SKM-1 (cell line): ENCODE measurements around the gene RBM6.
"Not testable (repeated sequence)": the region's sequence is repeated elsewhere in the genome, so short reads cannot be mapped to it uniquely, and the experiment has no call there.

Experiments used
- DNase-seq: peaks from one replicate; lab custom pipeline; 2025; ENCODE audit not compliant: unreplicated experiment; lab: John Stamatoyannopoulos, UW

RBM6 gene

DNA sequence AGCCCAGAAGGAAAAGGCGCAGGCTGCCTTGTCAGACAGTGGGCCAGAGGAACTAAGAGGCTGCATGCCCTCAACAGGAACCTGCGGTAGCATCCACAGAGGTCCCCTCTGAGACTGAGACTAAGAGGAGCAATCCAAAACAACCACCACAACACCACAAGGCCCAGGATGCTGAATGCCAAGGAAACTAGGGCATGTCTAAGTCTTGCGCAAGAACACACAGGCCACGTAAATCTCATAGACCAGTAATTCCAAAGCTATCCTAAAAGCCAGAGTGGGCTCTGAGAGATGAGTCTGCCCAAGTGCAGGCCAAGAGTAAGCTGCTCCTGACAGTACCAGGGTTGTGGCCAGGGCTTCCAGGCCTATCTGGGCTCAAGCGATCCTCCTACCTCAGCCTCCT is 23.3 kb upstream of the RBM6 start:
- DNase-seq = no peak

DNA sequence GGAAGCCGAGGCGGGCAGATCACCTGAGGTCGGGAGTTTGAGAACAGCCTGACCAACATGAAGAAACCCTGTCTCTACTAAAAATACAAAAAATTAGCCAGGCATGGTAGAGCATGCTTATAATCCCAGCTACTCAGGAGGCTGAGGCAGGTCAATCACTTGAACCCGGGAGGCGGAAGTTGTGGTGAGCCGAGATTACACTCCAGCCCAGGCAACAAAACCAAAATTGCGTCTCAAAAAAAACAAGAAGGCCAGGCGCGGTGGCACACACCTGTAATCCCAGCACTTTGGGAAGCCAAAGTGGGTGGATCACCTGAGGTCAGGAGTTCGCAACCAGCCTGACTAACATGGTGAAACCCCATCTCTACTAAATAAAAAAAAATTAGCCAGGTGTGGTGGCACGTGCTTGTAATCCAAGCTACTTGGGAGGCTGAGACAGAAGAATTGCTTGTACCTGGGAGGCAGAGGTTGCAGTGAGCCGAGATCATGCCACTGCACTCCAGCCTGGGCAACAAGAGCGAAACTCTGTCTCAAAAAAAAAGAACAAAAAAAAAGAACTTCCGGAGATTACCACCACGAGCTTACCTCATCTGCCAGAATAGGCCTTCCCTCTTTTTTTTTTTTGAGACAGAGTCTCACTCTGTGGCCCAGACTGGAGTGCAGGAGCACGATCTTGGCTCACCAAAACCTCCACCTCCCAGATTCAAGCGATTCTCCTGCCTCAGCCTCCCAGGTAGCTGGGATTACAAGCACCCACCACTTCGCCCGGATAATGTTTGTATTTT is 22.0 kb upstream of the RBM6 start:
- DNase-seq = not testable (repeated sequence)

DNA sequence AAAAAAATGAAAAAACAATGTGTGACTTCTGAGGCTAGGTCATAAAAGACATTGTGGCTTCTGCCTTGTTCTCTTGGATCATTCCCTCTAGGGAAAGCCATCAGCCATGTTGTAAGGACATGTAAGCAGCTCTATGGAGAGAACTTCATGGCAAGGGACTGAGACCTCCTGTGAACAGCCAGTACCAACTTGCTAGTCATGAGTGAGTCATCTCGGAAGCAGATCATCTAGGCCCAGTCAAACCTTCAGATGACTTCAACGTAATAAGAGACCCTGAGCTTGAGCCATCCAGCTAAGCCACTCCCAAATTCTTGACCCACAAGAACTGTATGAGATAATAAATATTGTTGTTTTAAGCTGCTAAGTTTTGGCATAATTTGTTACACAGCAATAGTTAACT is 15.3 kb upstream of the RBM6 start:
- DNase-seq = no peak

DNA sequence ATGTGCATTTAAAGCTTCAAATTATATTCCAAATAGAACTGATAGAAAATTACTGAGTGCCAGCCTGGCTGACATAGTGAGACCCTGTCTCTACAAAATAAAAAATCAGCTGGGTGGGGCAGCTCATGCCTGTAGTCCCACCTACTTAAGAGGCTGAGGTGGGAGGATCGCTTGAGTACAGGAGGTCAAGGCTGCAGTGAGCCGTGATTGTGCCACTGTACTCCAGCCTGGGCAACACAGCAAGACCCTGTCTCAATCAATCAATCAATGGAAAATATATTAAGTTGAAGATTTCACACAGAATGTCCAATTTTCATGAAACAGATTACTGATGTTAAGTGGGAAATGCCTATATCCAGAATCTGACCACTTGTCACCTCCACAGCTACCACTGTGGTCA is 14.5 kb upstream of the RBM6 start:
- no peak for DNase-seq

DNA sequence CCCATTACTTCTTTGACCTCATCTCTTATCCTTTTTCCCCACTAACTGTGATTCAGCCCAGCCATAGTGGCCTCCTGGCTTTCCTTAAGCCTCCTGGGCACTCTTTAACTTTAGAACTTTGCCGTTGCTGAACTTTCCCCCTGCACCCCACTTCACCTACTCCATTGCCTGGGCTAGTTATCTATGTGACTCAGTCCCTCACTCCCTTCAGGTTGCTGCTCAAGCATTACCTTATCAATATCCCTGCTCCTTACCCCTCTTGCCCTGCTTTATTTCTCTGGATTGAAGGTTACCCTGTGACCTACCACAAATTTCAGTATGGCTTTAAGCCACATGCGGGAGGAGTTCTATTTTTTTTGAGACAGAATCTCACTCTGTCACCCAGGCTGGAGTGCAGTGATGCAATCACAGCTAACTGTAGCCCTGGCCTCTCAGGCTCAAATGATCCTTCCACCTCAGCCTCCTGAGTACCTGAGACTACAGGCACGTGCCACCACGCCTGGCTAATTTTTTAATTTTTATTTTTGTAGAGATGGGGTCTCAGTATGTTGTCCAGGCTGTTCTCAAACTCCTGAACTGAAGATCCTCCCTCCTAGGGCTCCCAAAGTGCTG is 13.7 kb upstream of the RBM6 start:
- DNase-seq = no peak

DNA sequence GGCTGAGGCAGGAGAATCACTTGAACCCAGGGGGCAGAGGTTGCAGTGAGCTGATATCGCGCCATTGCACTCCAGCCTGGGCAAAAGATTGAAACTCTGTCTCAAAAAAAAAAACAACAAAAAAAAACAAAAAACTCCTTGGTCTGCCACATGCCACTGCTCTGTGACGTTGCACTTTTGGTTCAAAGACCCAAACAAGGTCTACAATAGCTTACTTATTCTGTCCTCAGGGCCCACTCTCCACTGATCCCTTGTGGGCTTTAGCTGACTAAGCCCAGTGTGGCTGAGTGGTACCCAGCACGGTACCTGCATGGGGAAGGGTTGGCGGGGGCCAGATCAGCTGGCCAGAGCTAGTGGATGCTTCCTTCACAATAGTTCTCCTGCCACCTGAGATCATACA is 12.2 kb upstream of the RBM6 start:
- DNase-seq = no peak

DNA sequence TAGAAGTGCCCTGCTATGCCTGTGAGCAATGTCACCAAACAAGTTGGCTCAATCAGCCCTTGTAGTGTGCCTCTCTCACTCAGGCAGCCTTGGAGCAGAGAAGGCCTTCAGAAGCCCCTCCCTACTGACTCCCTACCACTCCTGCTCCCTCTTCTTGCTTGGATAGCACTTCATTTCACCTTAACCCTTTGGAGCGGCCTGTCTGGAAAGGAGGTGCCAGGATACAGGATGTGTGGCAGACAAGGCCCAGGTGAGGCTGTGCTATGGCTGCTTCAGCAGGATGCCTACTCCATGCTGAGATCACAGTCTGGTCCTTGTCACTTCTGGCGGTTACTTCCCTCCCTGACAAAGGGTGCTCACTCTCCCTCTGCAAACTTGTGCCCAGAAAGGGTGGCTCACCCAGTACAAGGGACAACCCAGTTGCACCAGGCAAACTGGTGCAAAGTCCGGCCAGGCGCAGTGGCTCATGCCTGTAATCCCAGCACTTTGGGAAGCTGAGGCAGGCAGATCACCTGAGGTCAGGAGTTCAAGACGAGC is 11.4 kb upstream of the RBM6 start:
- DNase-seq = no peak

DNA sequence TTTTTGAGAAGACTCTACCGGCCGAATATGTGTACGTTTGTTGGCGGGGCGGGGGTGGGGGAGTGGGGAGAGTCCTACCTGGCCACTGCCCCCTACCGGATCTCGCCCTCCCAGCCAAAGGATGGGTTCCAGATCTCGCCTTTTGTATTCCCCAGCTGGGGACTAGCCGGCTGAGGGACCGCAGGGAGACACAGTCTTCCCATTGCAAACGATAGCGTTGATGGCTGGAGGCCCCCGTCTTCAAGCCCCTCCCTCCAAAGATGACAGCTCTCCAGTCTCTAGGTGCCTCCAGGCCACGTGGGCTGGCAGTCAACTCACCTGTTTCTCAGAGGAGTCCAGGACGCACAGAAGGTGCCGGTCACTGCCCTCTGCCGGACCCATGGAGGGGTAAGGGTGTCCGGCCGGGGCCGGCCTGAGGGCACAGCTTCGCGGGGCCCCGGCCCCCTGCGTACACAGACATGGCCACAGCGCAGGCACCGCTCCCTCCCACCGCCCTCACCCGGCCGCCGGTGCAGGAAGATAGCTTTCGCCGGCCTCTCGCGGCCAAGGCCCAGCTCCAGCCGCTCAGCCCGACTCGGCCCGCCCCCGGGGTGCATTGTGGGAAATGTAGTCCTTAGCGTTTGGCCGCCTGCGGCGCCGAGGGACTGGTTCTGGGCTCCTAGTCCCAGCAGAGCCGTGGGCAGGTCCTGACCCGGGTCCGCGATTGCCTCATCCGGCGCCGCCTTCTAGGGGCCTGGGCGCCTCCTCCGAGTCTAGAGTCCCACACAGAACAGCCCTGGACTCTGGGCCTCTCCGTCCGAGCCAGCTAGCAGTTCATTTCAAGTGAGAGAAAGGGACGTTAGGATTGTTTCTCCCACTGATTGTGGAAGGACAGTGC is 10.4 kb upstream of the RBM6 start, which contains the start of gene MON1A:
TSS of gene MON1A (minus strand) at position 521 of the 877 bp plus-strand sequence. CDS start 16,465 bp downstream, outside the sequence.
- DNase-seq = peak; percentile 70

DNA sequence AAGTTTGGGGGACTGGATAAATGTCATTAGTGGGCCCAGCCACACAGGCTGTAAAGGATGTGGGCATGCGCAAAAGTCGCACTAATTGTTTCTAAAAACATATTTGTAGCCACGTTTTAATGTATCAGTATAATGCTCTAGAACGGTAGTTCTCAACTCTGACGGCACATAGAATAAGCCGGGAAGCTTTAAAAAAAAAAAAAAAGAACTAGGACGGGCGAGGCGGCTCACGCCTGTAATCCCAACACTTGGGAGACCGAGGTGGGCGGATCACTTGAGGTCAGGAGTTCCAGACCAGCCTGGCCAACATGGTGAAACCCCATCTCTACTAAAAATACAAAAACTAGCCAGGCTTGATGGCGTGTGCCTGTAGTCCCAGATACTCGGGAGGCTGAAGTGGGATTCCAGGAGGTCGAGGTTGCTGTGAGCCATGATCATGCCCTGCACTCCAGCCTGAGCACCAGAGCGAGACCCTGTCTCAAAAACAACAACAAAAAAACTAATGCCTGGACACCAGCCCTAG is 9.7 kb upstream of the RBM6 start:
- DNase-seq = no peak

DNA sequence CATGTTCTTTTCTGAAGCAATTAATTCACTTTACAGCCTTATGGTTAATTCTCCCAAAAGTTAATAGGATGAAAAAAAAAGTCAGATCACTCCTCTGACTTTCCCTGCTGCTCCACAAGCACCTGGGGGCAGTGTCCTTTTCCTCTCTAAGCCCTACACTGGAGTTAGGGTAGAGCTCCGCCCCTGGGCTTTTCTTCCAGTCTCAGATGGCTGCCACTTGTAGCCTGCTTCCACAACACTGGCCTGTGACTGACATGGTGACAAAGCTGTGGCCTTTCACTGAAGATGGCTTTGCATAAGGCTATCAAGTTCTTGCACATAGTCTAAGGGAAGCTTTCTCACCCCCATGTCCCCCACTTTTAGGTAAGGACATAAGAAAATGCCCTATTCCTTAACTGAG is 9.0 kb upstream of the RBM6 start:
- no peak for DNase-seq

DNA sequence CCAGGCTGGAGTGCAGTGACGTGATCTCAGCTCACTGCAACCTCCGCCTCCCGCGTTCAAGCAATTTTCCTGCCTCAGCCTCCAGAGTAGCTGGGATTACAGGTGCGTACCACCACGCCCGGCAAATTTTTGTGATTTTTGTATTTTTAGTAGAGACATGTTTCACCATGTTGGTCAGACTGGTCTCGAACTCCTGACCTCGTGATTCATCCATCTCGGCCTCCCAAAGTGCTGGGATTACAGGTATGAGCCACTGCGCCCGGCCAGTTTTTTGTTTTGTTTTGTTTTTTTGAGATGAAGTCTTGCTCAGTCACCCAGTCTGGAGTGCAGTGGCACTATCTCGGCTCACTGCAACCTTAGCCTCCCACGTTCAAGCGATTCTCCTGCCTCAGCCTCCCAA is 7.7 kb upstream of the RBM6 start:
- not testable (repeated sequence) for DNase-seq

DNA sequence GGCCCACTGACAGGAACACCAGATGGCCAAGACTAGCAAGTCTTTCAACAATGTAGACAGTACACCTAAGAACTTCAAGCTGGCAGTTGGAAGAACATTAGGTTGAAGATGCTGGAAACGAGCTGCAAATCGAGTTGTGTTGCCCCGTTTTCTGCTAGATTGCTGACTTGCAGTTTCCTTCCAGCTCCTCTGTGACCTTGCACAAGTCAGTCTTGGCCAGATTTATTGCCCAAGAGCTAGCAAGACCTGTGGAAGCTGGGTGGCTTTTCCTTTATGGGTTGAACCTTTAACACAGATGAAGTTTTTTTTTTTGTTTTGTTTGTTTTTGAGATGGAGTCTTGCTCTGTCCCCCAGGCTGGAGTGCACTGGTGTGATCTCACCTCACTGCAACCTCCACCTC is 2.9 kb upstream of the RBM6 start:
- DNase-seq = peak; percentile 53

DNA sequence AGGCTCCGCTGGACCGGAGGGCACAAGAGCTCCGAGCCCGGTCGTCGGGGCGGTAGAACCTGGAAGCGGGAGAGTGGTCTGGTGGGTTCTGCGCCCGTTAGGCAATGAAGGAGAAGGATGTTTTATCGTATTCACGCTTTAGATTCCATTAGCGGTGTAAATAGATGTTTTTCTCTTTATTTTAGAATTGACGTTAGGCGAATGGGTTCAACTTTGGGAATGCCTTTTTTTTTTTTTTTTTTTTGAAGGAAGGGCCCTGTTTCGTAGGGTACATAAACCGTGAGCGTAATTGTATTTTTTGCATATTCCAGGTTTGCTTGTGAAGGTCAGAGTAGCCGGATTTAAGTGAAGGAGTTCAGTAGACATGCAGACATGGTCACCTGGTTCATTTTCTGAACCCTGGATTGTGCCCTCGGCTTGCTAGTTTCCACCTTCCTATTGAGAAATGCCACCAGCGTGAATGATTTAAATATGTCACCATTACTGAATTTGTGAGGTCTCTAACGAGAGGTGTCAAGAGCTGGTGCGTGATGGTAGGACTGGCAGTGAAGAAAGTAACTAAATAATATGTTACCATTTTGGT is 808 bp downstream of the RBM6 start:
- DNase-seq = no peak

DNA sequence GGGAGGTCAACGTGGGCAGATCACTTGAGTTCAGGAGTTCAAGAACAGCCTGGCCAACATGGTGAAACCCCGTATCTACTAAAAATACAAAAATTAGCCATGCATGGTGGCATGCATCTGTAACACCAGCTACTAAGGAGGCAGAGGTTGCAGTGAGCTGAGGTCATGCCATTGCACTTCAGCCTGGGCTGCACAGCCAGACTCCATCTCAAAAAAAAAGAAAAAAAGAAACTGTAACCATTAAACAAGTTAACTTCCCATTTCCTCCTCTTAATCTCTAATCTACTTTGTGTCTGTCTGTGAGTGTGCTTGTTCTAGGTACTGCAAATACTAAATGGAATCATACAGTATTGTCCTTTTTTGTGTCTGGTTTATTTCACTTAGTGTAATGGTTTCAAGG is 2.7 kb downstream of the RBM6 start:
- DNase-seq = no peak

DNA sequence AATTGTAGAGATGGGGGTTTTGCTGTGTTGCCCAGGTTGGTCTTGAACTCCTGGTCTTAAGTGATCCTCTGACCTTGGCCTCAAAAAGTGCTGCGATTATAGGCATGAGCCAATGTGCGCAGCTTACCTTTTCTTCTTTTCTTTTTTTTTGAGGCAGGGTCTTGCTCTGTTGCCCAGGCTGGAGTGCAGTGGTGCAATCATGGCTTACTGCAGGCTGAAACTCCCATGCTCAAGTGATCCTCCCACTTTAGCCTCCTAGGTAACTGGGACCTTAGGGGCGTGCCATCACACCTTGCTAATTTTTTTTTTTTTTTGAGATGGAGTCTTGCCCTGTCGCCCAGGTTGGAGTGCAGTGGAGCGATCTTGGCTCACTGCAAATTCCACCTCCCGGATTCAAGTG is 13.0 kb downstream of the RBM6 start:
- DNase-seq = no peak

DNA sequence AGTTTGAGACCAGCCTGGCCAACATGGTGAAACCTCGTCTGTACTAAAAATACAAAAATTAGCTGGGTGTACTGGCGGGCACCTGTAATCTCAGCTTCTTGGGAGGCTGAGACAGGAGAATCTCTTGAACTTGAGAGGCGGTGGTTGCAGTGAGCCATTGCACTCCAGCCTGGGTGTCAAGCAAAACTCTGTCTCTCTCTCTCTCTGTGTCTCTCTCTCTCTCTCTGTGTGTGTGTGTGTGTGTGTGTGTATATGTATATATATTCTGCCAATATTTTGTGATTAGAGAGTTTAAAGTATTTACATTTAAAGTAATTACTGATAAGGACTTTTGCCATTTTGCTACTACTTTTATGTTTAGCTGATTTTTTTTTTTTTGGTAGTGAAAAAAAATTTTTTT is 15.7 kb downstream of the RBM6 start:
- no peak for DNase-seq

DNA sequence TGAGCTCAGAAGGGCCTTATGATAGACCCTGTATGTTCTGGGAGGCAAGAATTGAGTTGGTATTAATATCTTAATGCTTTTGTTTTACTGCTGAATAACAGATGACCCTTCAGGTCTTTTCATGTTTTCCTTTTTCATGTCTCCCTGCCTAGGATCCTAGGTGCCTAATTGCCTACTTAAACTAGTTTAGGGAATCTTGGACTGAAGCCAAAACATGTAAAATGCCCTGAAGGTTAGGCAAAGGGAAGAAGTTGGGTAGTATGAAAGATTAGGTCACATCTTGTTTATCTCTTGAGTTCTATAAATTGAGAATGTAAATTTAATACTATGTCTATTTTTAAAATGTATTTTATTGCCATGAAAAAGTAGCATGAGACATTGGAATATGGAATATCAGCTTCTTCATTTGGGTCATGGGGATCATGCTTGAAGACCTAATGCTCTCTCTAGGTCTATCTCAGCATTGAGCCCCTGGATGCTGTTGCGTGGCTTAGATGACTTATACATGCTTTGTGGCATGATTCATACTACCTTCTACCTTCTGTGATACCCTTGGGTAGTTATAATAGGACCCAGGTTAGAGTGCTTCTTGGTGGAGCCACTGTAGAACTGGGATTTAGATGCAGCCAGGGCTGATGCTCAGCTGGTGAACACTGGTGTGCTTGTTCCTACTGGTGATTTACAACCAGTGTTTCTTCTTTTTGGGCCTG is 26.4 kb downstream of the RBM6 start:
- no peak for DNase-seq

DNA sequence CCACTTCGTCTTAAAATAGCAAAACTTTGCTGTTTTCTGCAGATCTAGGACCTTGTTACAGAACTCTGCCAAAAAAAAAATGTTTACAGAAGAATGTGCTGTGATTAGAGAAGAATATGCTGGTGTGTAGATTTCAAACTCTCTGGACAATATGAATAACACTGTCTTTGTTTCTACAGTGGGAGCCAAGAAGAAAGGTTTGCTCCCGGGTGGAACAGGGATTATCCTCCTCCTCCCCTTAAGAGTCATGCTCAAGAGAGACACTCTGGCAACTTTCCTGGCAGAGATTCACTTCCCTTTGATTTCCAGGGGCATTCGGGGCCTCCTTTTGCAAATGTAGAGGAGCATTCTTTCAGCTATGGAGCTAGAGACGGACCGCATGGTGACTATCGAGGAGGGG is 27.3 kb downstream of the RBM6 start:
- no peak for DNase-seq

DNA sequence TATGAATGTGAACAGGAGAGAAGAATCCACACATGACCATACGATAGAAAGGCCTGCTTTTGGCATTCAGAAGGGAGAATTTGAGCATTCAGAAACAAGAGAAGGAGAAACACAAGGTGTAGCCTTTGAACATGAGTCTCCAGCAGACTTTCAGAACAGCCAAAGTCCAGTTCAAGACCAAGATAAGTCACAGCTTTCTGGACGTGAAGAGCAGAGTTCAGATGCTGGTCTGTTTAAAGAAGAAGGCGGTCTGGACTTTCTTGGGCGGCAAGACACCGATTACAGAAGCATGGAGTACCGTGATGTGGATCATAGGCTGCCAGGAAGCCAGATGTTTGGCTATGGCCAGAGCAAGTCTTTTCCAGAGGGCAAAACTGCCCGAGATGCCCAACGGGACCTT is 28.4 kb downstream of the RBM6 start:
- no peak for DNase-seq

DNA sequence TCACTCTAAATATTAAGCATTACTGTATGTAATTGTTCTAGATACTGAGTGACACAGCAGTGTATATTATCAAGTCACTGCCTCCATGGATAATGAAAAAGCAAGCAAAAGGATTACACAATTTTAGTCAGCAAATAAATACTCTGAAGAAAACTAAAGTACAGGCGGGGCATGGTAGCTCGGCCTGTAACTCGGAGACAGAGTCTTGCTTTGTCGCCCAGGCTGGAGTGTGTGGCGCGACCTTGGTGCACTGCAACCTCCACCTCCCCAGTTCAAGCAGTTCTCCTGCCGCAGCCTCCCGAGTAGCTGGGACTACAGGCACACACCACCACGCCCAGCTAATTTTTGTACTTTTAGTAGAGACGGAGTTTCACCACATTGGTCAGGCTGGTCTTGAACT is 32.7 kb downstream of the RBM6 start:
- no peak for DNase-seq
